D721Med (cell line): ENCODE data around the gene GLA.

Experiments used
- DNase-seq: peaks from one replicate; pipeline ENCODE4 v3.0.0; 2011; ENCODE audit warnings: low spot score; ENCODE audit not compliant: insufficient read length
- FAIRE-seq: peaks from 2 replicates; lab custom pipeline; 2011; peaks lifted over from hg19 to GRCh38; lab: Jason Lieb, UNC
- CTCF ChIP-seq: IDR thresholded peaks from 2 replicates; pipeline ENCODE4 v1.5.1; 2012; ENCODE audit warnings: mild to moderate bottlenecking, control low read depth; ENCODE audit not compliant: insufficient read depth; ENCODE audit errors: missing control alignments

The GLA gene

GRCh38 chrX:101360390-101360789, 47.3 kb downstream of the GLA start:
- FAIRE-seq: no peak
- TF ChIP-seq CTCF: no peak
- DNase-seq: no peak

GRCh38 chrX:101359966-101360365, 47.8 kb downstream of the GLA start:
- FAIRE-seq (no peak), DNase-seq (no peak)
- no peak for TF ChIP-seq CTCF

- no peak for FAIRE-seq
- peak; percentile 12 for TF ChIP-seq CTCF
- DNase-seq: no peak
Measured at GRCh38 chrX:101357166-101357795, 50.4 kb downstream of the GLA start.

- FAIRE-seq (no peak), DNase-seq (no peak)
Measured at GRCh38 chrX:101349193-101349562, 58.5 kb downstream of the GLA start.

GRCh38 chrX:101348452-101349192, 59.1 kb downstream of the GLA start, which contains the start of gene TIMM8A:
TSS of gene TIMM8A (minus strand) at chrX:101348742. CDS start at chrX:101348664, 78 bp downstream.
- no peak for TF ChIP-seq CTCF
- DNase-seq (peak; percentile 59), FAIRE-seq (no peak)

More at GRCh38 chrX:101349193-101349562, 58.5 kb downstream of the GLA start:
- no peak for TF ChIP-seq CTCF

- no peak for DNase-seq
- FAIRE-seq: no peak
- TF ChIP-seq CTCF: no peak
Measured at GRCh38 chrX:101347859-101348451, 59.8 kb downstream of the GLA start.
